Neuron (in vitro differentiated cells): ENCODE results near the gene YPEL1.
A peak's percentile ranks its signal among the peaks of the same experiment; 100 is the strongest.

ENCODE experiments used
- H2AFZ ChIP-seq: one replicate; pipeline ENCODE4 v1.6.1; 2013; ENCODE audit warnings: low read depth, mild to moderate bottlenecking, inconsistent platforms, low read length, moderate library complexity
- H3K27me3 ChIP-seq: one replicate; pipeline ENCODE4 v1.6.1; 2013; ENCODE audit warnings: low read length; ENCODE audit not compliant: insufficient read depth
- H3K36me3 ChIP-seq: one replicate; pipeline ENCODE4 v1.6.1; 2013; ENCODE audit warnings: low read length; ENCODE audit not compliant: insufficient read depth
- H3K4me1 ChIP-seq: one replicate; pipeline ENCODE4 v1.6.1; 2013; ENCODE audit warnings: low read length; ENCODE audit not compliant: insufficient read depth
- H3K4me3 ChIP-seq: 2 replicates; pipeline ENCODE4 v1.5.1; 2013; ENCODE audit warnings: mild to moderate bottlenecking, low read length, moderate library complexity
- H3K9me3 ChIP-seq: one replicate; pipeline ENCODE4 v1.6.1; 2013; ENCODE audit warnings: low read length

The YPEL1 gene

GRCh38 chr22:21677606-21678443 lies 57.8 kb downstream of the YPEL1 start:
- Histone ChIP-seq H3K36me3 (peaks cover 47% of the 10 kb centered on the region), H3K4me1 (no peaks in the 10 kb centered on the region), H3K9me3 (peaks cover 4% of the 10 kb centered on the region), H2AFZ (no peak overlapping the region), H3K27me3 (no peaks in the 10 kb centered on the region), H3K4me3 (no peak overlapping the region)

DNA sequence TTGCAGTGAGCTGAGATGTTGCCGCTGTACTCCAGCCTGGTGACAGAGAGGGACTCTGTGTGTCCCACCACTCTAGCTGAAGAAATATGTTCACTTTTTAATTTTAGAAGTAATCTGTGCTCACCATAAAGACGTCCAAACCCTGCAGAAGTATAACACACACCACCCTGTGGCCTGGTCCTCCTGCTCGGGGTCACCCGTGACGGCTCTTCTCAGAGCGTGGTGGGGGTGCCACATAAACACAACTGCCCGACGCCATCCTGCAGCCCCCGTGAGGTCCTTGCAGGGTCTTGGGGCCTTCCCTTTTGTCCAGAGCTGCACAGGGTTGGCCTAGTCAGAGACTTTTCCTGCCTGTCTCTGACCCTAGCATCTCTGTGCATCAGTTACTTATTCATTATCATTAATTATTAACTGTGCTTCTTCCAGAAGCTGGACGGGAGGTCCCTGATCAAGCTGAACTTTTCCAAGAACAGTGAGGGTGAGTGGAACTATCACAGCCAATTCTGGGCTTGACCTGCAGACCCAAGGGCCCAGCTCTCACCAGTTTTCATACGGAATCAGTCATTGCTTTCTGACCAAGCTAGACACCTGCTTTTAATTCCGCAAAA lies 60.9 kb downstream of the YPEL1 start:
- Histone ChIP-seq H3K27me3 (no peaks in the 10 kb centered on the region), H3K36me3 (peaks cover 59% of the 10 kb centered on the region)

DNA sequence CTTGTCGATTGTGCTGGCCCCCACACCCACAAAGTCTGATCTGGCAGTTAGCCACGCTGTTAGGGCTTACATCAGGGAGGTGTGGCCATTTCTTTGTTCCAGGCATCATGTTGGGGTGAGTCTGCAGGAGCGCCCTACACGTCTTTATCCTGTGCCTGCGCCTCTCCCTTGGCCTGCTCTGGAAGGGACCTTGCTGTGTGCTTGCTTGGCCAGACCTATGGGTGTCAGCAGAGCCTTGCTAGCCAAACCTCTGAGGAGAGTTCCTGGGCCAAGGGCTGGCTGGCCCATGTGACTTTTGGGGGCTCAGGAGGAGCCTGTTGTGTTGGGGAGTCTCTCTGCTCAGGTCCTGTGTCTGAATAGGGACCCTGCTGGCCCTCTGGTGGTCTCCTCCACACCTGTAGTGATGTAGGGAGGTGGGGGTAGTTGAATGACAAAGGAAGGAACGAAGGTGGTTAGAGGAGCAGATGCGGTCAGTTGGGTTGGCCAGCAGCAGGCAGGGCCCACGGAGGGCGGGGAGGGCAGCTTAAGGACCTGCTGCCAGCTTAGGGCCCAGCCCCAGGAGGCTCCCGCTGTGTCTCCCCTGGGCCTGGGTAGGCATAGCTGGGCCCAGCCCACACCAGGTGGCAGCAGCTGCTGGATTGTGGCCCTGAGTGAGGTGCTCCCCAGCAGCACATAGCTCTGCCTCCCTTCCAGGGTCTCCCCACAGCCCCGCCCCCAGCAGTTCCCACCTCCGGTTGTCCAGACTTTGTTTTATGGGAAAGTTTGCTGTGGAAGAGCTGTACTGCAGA lies 61.9 kb downstream of the YPEL1 start:
- peaks cover 4% of the 10 kb centered on the region for H3K9me3 ChIP-seq

More for the DNA sequence above, 60.9 kb downstream of the YPEL1 start:
- Histone ChIP-seq H2AFZ (no peak overlapping the region), H3K9me3 (peaks cover 4% of the 10 kb centered on the region), H3K4me3 (no peak overlapping the region), H3K4me1 (no peaks in the 10 kb centered on the region)

DNA sequence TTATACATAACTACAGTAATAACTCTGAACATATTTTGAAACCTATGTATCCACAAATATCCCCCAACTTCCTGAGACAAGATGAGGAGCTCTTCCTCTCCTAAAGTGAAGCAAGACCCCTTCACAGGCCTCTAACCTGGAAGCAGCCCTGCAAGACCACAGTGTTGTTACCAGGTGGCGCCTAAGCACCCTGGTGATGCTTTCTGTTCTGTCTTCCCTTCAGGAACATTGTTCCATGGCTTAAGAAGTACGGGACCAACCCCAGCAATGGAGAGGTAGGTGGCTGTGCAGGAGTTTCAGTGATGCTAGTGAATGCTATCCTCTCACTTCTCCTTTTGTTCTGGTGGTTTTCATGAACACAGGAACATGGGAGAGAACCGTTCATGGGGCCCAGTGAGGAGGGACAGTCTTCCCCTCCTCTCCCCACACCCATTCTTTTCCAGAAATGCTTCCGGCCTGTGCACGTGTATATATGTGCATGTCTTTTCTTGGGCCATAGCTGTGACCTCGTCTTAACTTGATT lies 63.4 kb downstream of the YPEL1 start:
- no peaks in the 10 kb centered on the region for H3K4me1 ChIP-seq
- H3K36me3 ChIP-seq, result peaks cover 60% of the 10 kb centered on the region
- H2AFZ ChIP-seq, result no peak overlapping the region
- peaks cover 4% of the 10 kb centered on the region for H3K9me3 ChIP-seq
- no peak overlapping the region for H3K4me3 ChIP-seq
- H3K27me3 ChIP-seq, result no peaks in the 10 kb centered on the region

More for the DNA sequence above, 61.9 kb downstream of the YPEL1 start:
- Histone ChIP-seq H3K36me3 (peaks cover 62% of the 10 kb centered on the region), H3K27me3 (no peaks in the 10 kb centered on the region), H2AFZ (no peak overlapping the region), H3K4me1 (no peaks in the 10 kb centered on the region), H3K4me3 (no peak overlapping the region)

DNA sequence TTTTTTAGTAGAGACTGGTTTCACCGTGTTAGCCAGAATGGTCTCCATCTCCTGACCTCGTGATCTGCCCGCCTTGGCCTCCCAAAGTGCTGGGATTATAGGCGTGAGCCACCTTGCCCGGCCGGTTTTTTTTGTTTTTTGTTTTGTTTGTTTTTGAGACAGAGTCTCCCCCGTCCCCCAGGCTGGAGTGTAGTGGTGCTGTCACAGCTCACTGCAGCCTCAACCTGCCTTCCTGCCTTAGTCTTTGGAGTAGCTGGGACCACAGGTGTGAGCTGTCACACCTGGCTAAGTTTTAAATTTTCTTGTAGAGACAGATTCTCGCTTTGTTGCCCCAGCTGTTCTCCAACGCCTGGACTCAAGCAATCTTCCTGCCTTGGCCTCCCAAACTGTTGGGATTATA lies 66.6 kb downstream of the YPEL1 start:
- Histone ChIP-seq H3K27me3 (no peaks in the 10 kb centered on the region), H2AFZ (no peak overlapping the region), H3K9me3 (no peaks in the 10 kb centered on the region), H3K4me1 (peaks cover 2% of the 10 kb centered on the region), H3K36me3 (peaks cover 39% of the 10 kb centered on the region), H3K4me3 (no peak overlapping the region)

- Histone ChIP-seq H3K4me1 (peaks cover 2% of the 10 kb centered on the region), H3K9me3 (no peaks in the 10 kb centered on the region), H2AFZ (peak overlapping the region; percentile 65), H3K27me3 (no peaks in the 10 kb centered on the region), H3K4me3 (peak overlapping the region; percentile 74), H3K36me3 (peaks cover 17% of the 10 kb centered on the region)
Measured at GRCh38 chr22:21666786-21667185, 68.8 kb downstream of the YPEL1 start.

DNA sequence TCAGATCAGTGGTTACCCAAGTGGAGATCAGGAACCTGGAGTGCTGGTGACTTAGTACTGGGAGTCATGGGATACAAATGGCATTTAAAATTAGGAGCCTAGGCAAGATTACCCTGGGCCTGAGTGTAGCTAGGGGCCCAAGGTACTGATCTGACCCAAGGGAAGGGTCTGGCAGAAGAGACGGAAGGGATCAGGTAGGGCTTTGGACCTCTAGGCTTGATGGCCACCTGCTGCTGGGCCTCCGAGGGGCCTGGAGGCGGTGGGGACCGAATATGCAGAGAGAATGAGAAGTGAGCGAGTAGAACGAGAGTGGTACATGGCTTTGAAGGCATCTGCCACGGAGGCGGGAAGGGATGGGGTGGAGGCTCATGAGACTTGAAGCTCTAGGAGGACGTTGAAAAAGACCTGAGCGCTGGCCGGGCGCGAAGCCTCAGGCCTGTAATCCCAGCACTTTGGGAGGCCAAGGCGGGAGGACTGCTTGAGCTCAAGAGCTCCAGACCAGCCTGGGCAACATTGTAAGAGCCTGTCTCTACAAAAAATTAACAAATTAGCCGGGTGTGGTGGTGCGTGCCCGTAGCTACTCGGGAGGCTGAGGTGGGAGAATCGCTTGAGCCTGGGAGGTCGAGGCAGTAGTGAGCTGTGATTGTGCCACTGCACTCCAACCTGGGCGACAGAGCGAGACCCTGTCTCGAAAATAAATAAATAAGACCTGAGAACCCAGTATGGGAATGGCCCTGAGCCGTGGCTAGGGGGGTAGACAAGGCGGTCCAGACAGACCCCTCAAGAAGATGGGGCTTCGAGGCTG lies 70.3 kb downstream of the YPEL1 start:
- H3K4me1 ChIP-seq, result peaks cover 2% of the 10 kb centered on the region
- peak overlapping the region; percentile 65 for H2AFZ ChIP-seq
- H3K27me3 ChIP-seq, result no peaks in the 10 kb centered on the region
- peak overlapping the region; percentile 74 for H3K4me3 ChIP-seq
- no peaks in the 10 kb centered on the region for H3K9me3 ChIP-seq
- peaks cover 3% of the 10 kb centered on the region for H3K36me3 ChIP-seq

- Histone ChIP-seq H3K36me3 (no peaks in the 10 kb centered on the region), H3K4me3 (no peak overlapping the region), H3K9me3 (no peaks in the 10 kb centered on the region), H3K4me1 (peaks cover 2% of the 10 kb centered on the region), H3K27me3 (no peaks in the 10 kb centered on the region), H2AFZ (no peak overlapping the region)
Measured at GRCh38 chr22:21663738-21664137, 71.9 kb downstream of the YPEL1 start.

GRCh38 chr22:21661991-21662390 lies 73.6 kb downstream of the YPEL1 start:
- Histone ChIP-seq H3K9me3 (no peaks in the 10 kb centered on the region), H3K36me3 (no peaks in the 10 kb centered on the region), H3K27me3 (no peaks in the 10 kb centered on the region), H3K4me1 (peaks cover 10% of the 10 kb centered on the region), H3K4me3 (no peak overlapping the region), H2AFZ (no peak overlapping the region)

DNA sequence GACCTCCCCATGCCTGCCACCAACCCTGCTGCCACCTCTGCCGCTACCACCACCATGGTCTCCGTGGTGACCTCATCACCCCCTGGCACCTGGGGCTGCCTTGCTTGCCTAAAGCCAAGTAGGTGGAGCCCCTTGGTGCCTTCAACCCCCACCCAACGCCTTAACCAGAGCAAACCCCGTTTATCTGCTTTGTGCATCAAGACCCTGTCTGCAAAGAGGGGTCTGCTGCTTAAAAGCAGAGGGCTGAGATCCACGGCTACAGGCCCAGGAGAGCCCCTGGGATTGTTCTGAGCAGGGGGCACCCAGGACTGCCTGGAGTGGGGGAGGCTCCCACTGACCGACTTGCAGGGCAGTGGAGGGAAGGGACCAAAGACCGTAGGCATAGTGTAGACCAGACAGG lies 74.7 kb downstream of the YPEL1 start:
- no peak overlapping the region for H3K4me3 ChIP-seq

GRCh38 chr22:21659864-21660525 lies 75.6 kb downstream of the YPEL1 start:
- Histone ChIP-seq H2AFZ (no peak overlapping the region), H3K4me1 (peaks cover 12% of the 10 kb centered on the region), H3K36me3 (no peaks in the 10 kb centered on the region), H3K9me3 (no peaks in the 10 kb centered on the region), H3K27me3 (no peaks in the 10 kb centered on the region), H3K4me3 (no peak overlapping the region)

More for the DNA sequence above, 74.7 kb downstream of the YPEL1 start:
- Histone ChIP-seq H3K27me3 (no peaks in the 10 kb centered on the region), H3K9me3 (no peaks in the 10 kb centered on the region), H3K4me1 (peaks cover 12% of the 10 kb centered on the region), H2AFZ (no peak overlapping the region), H3K36me3 (no peaks in the 10 kb centered on the region)
